AG04450 (cell line): ENCODE results near the gene TOMM6. TPM values are rescaled to one million over a fixed set of nuclear protein-coding genes. Genes with fewer than 3 reads are reported as not detected.
A peak's percentile ranks its signal among the peaks of the same experiment; 100 is the strongest.

Experiments used
- CTCF ChIA-PET: fragments of 300-600, 350-600 bp; formaldehyde crosslinking; extraction: SDS; loops from one replicate; lab custom pipeline; 2022; ENCODE audit warnings: antibody characterized with exemption, inconsistent platforms; lab: Charles Lee
- POLR2A ChIA-PET: fragments of 350-600 bp; formaldehyde crosslinking; extraction: SDS; loops from one replicate; lab custom pipeline; 2021; ENCODE audit warnings: antibody characterized with exemption, inconsistent platforms; lab: Yijun Ruan, JAX
- DNase-seq: peaks from one replicate; pipeline ENCODE4 v3.0.0-alpha.2; 2011; ENCODE audit warnings: low read depth, low spot score
- H3K27ac ChIP-seq: one replicate; pipeline ENCODE4 v1.5.1; 2012; ENCODE audit warnings: low read depth, low read length, control low read depth
- H3K27me3 ChIP-seq: one replicate; pipeline ENCODE4 v1.6.0; 2012; ENCODE audit warnings: low read length; ENCODE audit not compliant: control insufficient read depth, insufficient read depth
- H3K4me3 ChIP-seq: 2 replicates; pipeline ENCODE4 v1.5.1; 2011; ENCODE audit warnings: mild to moderate bottlenecking, low read depth, low read length, control low read depth
- H3K9me3 ChIP-seq: 2 replicates; pipeline ENCODE4 v1.5.1; 2012; ENCODE audit warnings: low read length; ENCODE audit not compliant: control insufficient read depth, insufficient read depth
- polyA plus RNA-seq: library from polyadenylated mRNA; depleted of rRNA; stranded (reverse); fragments of >200 nt; gene quantifications from 2 replicates; pipeline ENCODE4 v1.2.3, GENCODE V29; 2011
- TF ChIP-seq, protein P1 (sequence below): IDR thresholded peaks from 2 replicates; pipeline ENCODE4 v1.5.1; 2011; ENCODE audit warnings: low read depth, low read length, control low read depth, inconsistent platforms

TOMM6 gene
- polyA plus RNA-seq, 1 experiment = 192 TPM

DNA sequence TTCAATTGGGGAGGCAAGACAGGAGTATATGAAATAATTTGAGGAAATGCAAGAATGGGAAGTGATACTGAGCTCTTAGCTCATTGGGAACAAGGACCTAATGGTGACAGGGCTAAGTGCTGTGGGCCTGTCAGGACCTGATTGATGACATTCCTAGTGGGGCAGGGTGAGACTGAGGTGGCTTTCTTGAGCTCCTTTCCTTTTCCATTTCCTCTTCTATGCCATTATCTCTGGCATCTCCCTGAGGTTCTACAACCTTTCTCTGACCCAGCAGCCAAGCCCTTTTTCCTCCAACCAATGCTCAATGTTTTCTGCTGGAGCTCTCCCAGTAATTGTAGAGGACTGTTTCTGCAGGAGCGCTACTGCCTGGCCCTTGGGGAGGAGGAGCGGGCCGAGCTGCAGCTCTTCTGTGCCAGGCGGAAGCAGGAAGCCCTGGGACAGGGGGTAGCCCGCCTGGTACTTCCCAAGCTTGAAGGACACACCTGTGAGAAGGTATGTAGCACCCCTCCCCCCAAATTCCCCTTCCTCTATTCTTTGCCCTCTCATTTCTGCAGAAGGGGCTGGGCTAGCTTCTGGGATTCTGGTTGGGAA, 2.8 kb upstream of the TOMM6 start:
- H3K9me3 ChIP-seq = no peaks in the 10 kb centered on the region; the same call in 1 of the 2 replicates
- H3K4me3 ChIP-seq = no peak overlapping the region
- no peak overlapping the region for H3K27ac ChIP-seq
- CTCF ChIA-PET = interaction anchor here (0.5 to 5.9 kb wide), 9 partner anchors 8 to 429 kb away, joined by 3 to 75 read pairs (median 4); partner anchors contain the start of genes BYSL, MED20 and TAF8
- TF ChIP-seq, protein P1, sequence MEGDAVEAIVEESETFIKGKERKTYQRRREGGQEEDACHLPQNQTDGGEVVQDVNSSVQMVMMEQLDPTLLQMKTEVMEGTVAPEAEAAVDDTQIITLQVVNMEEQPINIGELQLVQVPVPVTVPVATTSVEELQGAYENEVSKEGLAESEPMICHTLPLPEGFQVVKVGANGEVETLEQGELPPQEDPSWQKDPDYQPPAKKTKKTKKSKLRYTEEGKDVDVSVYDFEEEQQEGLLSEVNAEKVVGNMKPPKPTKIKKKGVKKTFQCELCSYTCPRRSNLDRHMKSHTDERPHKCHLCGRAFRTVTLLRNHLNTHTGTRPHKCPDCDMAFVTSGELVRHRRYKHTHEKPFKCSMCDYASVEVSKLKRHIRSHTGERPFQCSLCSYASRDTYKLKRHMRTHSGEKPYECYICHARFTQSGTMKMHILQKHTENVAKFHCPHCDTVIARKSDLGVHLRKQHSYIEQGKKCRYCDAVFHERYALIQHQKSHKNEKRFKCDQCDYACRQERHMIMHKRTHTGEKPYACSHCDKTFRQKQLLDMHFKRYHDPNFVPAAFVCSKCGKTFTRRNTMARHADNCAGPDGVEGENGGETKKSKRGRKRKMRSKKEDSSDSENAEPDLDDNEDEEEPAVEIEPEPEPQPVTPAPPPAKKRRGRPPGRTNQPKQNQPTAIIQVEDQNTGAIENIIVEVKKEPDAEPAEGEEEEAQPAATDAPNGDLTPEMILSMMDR = no peak
- no peaks in the 10 kb centered on the region for H3K27me3 ChIP-seq
- no peak for DNase-seq
- POLR2A ChIA-PET = no interaction called here

DNA sequence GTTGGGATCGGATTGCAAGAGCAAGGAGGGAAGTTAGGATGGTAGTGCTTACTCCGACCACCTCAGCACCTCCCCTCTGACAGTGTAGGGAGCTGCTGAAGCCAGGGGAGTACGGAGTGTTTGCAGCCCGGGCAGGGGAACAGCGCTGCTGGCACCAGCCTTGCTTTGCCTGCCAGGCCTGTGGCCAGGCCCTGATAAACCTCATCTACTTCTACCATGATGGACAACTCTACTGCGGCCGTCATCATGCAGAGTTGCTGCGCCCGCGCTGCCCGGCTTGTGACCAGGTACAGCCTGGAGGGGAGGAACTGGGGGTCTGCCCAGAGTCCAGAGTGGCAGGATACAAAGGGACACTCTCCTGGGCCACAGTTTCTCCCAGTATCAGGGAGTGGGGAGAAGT, 2.2 kb upstream of the TOMM6 start:
- Histone ChIP-seq H3K27me3 (no peaks in the 10 kb centered on the region), H3K4me3 (no peak overlapping the region), H3K27ac (no peak overlapping the region), H3K9me3 (no peaks in the 10 kb centered on the region; the same call in 1 of the 2 replicates)
- TF ChIP-seq, protein P1 = no peak
- ChIA-PET POLR2A (interaction anchor here (0.6 kb wide), 1 partner anchor 24 kb away, joined by 6 read pairs; no protein-coding TSS in a partner anchor), CTCF (interaction anchor here (0.5 to 5.9 kb wide), 20 partner anchors 8 to 429 kb away, joined by 3 to 75 read pairs (median 8); partner anchors contain the start of genes BYSL, MED20 and TAF8)
- DNase-seq = no peak

DNA sequence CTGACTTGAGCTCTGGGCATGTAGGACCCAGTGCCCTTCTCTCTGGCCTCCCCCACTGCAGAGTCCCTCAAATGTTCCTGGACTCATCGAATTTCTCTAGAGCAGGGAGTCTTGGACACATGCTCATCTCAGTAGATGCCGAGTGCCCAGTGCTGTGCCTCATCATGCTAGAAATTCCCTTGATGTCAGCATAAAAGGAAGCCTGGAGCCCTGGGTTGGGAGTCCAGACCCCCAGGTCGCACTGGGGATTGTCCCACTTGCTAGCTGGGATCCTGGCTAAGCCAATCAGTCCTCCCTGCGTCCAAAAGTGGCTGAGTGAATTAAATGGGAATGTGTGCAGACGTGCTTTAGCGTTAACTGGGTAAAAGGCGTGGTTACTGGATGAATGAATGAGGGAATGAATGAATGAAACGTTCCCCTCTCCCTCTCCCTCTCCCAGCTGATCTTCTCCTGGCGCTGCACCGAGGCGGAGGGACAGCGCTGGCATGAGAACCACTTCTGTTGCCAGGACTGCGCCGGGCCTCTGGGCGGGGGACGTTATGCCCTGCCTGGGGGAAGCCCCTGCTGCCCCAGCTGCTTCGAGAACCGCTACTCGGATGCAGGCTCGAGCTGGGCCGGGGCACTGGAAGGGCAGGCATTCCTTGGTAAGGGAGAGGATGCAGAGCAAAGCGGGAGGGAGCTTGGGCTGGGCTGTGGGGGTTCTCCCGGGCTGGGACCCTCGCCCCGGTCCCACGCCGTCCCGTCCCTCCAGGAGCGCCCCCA, 1.6 kb upstream of the TOMM6 start:
- no peak for DNase-seq
- no peak overlapping the region for H3K27ac ChIP-seq
- peak overlapping the region; percentile 100 for H3K4me3 ChIP-seq
- ChIA-PET CTCF (interaction anchor here (0.8 to 5.9 kb wide), 43 partner anchors 9 to 766 kb away, joined by 3 to 75 read pairs (median 5); partner anchors contain the start of genes BYSL, MED20 and TAF8), POLR2A (interaction anchor here (0.6 to 2.4 kb wide), 4 partner anchors 24 to 135 kb away, joined by 3 to 17 read pairs (median 6); partner anchors contain the start of genes BYSL and MED20)
- no peaks in the 10 kb centered on the region; the same call in 1 of the 2 replicates for H3K9me3 ChIP-seq
- TF ChIP-seq, protein P1 = no peak
- H3K27me3 ChIP-seq = no peaks in the 10 kb centered on the region

DNA sequence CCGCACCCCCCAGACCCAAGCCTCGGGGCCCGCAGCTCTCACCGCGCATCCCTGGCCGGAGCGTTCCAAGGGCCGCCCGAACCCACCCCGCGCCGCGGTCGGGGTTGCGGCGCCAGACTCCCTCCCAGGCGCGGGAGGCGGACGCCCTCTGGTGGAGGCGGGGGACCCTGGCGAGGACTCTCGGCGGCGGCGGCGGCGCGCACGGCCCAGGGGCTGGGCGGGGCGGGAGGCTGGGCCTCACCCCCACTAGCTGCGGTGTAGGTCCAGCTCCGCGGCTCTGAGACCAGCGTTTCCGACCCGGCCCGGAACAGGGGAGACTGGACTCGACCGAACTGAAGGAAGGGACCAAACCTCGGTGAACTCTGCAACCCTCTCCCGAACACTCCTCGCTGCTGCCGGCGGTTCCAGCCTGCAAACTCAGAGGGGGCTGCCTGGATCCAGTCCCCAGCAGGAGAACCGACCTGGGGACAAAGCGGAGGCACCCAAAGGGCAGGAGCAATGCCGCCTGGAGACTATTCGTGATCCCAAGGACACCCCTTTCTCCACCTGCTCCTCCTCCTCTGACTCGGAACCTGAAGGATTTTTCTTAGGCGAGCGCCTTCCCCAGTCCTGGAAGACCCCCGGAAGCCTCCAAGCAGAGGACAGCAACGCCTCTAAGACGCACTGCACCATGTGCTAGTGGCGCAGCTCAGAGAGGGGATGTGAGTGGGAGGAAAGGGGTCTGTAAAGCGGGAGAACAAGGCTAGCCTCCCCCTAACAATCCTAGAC, 859 bp upstream of the TOMM6 start:
- H3K4me3 ChIP-seq = peak overlapping the region; percentile 100
- CTCF ChIA-PET = interaction anchor here (0.5 to 5.9 kb wide), 65 partner anchors 10 to 765 kb away, joined by 3 to 75 read pairs (median 5); partner anchors contain the start of genes BYSL, MED20 and TAF8
- DNase-seq = no peak

More for the DNA sequence above, 859 bp upstream of the TOMM6 start:
- peak overlapping the region; percentile 84 for H3K27ac ChIP-seq
- H3K9me3 ChIP-seq = no peaks in the 10 kb centered on the region; the same call in 1 of the 2 replicates
- H3K27me3 ChIP-seq = no peaks in the 10 kb centered on the region
- POLR2A ChIA-PET = interaction anchor here (0.6 to 2.4 kb wide), 6 partner anchors 25 to 155 kb away, joined by 3 to 17 read pairs (median 3); partner anchors contain the start of genes BYSL, CCND3, MED20 and USP49
- TF ChIP-seq, protein P1 = peak; percentile 54
